Stimulated activated CD4-positive, alpha-beta T cell treated with anti-CD3 and anti-CD28 coated beads, Interleukin-4, amount 100 ng/mL, for 48 hours (primary cell): Measurements from ENCODE around the gene RAI2.
A peak's percentile ranks its signal among the peaks of the same experiment; 100 is the strongest.

Experiments used
- DNase-seq, 2 donors: peaks; one replicate each; pipeline ENCODE4 v3.0.0-alpha.2; 2020; ENCODE audit warnings: low read depth in 2 of 2

The RAI2 gene

DNA sequence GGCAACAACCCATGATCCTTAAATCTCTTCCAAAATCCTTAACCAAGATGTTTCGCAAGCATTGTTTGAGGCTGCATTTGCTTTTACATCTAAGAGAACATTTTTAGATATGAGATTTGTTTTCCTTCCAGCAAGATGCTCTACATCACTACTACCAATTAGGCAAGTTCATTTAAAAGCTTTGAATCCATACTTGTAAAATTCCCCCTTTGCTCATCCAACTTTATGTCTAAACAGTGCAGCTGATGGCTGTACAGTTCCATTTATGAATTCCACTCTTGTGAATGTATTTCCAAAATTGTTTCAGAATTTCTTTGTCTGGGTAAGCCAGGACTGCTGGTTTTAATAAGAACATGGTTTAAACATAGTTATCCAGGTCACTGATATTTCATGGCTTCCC is 31.5 kb downstream of the RAI2 start:
- no peak for DNase-seq

DNA sequence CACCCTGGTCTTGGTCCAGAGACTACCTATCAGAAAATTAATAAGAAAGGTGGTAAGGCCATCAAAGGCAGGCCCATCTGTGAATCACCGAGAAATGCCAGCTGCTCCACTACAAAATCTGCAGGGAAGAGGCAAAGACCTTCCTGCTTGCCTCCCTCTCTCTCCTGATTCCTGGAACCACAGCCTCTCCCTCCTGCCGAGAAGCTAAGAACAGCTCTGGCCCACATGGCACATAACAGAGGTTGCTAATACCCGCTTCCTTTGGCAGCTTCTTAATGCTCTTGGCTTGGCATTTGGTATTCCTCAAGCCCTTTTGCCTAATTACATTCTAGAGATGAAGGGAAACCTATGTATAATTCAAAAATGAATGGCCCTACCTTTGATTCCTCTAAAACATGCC is 32.9 kb downstream of the RAI2 start:
- DNase-seq: no peak

DNA sequence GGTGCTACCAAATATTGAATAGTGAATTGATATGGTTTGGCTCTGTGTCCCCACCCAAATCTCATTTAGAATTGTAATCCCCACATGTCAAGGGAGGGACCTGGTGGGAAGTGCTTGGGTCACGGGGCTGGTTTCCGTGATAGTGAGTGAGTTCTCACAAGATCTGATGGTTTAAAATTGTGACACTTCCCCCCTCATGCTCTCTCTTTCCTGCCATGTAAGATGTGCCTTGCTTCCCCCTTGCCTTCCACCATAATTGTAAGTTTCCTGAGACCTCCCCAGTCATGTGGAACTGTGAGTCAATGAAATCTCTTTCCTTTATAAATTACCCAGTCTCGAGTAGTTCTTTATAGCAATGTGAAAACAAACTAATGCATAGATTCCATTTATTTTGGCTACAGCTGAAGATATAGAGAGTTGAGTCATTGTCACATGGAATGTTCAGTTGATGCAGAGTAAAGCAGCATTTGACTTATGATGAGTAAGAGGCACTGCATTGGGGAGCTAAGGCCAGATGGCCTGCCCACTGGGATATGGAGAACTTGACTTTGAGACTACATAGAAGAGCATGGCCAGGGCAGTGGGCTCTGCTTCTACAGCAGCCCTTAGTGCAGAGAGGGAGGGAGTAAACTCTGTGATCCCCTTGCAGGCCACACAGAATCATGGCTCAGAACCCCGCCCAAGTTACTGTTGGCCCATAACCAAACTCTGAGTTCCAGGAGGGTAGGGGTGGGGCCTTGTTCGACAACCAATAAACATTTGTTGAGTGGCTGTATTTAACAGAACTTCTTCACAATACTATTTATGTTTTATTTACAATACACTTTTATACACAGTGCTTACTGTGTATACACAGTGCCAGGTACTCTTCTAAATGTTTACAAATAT is 34.2 kb downstream of the RAI2 start:
- DNase-seq: no peak

DNA sequence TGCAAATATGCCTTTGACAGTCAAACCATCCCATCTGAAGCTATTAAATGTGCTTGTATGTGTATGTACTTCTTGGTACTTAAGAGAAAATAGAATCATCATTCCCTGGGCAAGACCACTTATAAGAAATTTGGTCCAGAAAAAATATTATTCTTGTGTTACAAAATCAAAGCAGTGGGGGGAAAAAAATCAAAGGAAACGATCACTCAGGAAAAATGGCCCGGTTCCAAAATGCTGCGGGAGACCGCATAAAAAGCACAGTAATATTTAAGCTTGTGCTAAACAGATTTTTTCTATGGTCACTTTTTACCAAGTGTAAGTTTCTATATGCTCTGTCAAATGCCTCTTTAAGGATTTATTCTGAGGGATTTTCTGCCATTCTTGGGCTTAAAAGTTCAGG is 36.1 kb downstream of the RAI2 start:
- no peak for DNase-seq

DNA sequence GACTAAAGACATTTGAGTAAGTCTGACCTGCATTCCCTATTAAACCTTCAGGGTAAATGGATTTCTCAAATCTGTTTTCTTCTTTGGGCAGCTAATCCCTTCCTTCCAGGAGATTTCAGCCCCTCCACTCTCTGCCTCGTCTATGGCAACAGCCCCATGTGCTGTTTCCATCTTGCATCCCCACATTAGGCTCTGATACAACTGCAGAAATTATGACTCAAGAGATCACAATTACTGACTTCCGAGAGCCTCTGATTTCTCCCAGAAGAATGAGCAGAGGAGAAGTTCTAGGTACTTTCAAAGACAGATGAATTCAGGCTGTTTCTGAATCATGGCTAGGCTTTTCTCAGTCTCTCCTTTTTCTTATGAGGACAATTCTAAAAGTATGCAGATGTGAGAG is 38.7 kb downstream of the RAI2 start:
- no peak for DNase-seq

DNA sequence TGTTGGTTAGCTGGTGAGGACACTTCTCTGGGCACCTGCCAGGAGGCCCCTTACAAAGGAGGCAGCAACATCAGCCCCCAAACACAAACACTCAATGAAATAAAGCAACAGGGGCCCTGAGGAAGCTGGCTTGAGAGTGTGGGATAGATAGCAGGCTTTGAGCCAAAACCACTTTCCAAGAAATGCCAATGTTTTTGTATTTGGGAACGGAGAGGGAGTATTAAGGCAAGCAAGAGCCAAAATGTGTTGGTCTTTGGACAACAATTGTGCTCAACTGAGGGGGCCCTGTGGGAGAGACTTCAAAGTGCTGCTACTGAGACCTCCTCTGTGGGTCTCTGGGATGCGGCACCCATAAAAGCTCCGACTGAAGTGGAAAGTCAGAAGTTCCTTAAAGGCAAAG is 41.0 kb downstream of the RAI2 start:
- DNase-seq: no peak

DNA sequence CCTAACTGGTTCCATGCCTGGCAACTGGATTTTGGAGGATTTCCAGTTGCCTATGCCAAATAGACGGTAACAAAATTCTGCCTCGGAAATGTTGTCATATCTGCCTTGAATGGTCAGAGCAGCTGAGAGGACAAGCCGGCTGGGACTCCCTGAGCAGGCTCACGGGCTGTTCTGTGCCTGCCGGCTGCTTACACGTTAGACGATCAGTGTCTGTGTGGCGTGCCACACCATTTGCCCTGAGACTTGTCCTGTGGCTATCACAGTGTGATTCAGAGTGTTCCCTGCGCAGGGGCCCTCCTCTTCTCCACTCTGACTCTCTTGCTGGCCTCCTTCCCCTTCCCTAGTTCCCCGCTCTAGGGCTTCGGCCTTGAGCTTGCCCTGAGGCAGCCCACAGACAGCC is 42.4 kb downstream of the RAI2 start:
- DNase-seq: no peak

DNA sequence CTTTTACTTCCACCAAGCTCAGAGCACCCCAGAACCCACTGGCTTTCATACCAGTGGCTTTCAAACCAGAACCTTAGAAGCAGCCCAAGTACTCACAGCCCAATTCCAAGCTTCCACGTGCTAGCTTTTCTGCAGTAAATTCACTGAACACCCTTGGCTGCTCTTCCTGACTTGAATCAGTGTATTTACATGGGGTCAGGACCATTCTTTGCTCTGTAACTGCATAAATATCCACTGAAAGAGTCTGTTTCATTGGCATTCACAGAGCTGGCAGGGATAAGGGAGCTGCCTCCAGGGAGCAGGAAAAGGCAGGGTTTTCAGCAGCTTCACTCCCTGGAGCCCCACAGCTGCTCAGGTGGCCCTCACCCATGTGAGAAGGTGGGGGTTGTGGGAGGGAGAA is 43.8 kb downstream of the RAI2 start:
- no peak for DNase-seq

DNA sequence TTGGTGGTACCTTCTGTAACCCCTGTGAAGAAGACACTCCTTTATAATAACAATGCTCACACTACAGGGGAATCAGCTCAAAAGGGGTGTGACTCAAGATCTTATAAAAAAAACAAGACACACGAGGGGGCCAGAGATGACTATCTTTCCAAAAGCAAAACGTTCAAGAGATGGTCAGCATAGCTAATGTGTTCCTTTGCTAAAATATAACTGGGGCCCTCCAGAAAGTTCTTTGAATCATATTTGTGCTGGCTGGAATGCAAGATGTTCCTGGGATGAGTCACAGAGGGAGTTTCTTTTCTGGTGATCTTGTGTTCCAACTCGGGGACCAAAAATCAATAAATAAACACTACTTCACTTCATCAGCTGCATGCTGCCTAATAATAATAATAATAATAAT is 46.5 kb downstream of the RAI2 start:
- no peak for DNase-seq

DNA sequence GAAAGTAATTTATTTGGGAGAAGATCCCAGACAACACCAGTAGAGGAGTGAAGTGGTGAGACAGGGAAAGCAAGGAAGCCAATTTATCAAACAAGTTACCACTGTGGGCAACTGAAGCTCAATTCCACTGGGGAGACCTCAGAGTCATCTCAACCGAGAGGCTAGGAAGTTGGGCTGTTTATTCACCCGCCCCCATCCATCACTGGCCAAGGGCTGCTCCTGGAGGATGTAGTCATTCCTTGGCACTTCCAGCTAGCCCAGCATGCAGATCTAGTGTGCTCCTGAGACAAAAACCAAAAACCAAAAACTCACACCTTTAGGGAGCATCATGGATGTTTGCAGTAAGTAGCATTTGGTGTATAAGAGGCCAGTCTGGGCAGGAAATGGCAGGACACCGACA is 47.0 kb downstream of the RAI2 start:
- no peak for DNase-seq

DNA sequence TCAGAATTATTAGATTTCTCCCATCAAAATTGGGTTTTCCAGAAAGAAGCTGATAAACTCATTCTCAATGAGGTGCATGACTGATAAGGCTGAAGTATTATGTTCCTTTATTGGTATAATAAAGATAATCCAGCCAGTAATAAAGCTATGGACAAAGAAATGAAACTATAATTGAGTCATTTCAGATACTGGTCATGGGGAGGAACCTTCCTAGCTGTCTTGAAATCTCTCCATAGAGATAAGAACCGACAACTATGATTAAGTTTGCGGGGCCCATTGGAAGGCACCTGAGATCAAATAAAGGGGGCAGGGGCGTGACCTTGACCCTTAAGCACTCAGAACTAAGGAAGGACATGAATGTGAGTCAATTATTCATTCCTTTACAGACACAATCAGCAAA is 47.8 kb downstream of the RAI2 start:
- DNase-seq: no peak

DNA sequence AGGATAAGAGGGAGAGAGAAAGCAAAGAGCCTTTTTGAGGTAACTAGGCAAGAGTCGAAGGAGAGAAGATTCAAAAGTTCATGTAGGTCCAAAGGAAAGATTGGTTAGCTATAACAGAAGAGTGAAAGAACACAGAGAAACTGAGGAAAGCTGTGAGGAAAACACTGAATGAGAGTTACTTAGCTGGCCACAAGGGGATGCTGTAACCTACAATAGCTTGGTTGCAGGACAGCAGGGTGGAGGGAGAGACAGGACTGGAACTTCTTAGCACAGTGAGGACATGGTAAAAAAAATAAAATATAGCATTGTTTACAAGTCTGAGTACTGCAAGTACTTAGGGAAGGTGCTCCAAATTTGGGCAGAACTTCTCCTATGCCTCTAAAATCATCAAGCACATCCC is 48.3 kb downstream of the RAI2 start:
- no peak for DNase-seq

DNA sequence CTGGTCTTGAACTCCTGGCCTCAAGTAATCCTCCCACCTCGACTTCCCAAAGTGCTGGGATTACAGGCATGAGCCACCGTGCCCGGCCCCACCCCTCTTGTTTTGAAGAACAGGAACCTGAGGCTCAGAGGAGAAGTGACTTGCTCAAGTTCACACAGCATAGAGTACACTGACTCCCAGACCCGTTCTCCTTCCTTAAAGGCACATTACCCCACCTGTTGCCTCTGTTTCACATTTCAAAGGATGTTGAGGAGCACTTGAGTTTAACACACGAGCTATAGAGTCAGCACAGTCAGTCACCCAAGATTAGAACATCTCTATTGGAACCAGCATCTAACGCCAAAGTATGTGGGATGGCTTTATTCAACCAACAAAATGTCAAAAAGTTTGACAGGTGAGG is 51.1 kb downstream of the RAI2 start:
- DNase-seq: no peak

DNA sequence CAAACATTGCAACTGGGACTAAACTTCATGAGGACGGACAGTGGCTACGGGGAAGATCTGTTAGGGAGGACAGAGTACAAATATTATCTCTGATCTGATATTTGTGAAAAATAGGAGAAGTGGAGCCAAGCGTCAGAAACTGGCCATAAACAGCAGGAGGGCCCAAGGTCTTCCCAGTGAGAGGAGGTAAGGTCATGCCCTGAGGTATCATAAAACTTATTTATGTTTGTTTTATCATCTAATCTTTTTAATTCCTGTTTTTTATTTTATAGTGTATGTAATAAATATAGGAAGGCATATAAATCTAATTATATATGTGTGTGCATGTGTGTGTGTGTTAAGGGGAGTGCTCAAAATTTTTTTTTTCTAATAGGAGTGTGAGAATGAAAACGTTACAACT is 51.8 kb downstream of the RAI2 start:
- DNase-seq: no peak

DNA sequence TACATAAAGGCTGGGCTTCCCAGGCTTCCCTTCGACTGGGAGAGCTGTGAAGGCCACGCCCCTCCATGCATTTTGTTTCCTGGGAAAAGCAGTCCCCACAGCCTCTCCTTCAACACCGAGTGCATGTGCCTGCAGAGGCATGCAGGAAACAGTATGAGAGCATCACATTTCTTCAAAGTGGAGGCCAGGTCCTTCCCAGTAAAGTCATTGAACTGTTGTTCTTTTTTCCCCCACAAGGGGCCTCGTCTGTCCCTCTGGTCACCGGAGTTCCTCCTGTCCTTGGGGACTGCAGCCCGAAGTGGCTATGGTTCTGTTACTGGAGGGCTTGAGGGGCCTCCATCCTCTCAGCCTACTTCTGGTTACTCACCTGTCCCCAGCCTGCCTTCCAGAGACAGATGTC is 56.0 kb downstream of the RAI2 start:
- no peak for DNase-seq

DNA sequence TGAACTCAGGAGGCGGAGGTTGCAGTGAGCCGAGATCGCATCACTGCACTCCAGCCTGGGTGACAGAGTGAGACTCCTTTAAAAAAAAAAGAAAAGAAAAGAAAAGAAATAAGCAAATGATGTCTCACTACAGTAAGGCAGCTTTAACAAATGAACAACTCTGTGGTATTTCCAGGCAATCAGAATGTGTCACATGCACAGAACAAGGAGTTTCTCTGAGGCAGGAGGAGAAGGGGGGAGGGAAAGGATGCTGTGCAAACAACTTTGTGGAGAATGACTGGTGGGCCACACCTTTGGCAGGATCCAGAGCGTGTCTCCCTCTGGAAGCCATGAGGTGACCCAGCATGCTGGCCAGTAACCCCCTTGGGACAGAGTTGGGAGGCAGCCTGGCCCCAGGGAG is 57.6 kb downstream of the RAI2 start:
- DNase-seq: no peak

DNA sequence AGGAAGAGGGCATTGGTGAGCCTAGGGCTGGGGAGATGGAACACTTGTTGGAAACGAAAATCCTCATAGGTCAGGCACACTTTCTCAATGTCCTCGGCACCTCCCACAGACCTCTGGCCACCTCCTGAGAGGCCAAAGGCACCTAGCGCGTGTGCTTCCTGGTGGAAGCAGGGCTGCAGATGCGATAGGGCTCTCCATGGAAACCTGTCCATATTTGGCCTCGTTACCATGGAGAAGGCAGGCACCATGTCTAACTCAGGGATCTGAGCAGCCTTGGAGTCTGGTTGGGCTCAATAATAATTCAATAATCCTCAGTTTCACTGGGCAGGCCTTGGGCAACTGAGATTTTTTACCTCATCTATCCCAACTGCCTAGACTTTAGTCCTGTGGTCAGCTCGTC is 58.3 kb downstream of the RAI2 start:
- no peak for DNase-seq

DNA sequence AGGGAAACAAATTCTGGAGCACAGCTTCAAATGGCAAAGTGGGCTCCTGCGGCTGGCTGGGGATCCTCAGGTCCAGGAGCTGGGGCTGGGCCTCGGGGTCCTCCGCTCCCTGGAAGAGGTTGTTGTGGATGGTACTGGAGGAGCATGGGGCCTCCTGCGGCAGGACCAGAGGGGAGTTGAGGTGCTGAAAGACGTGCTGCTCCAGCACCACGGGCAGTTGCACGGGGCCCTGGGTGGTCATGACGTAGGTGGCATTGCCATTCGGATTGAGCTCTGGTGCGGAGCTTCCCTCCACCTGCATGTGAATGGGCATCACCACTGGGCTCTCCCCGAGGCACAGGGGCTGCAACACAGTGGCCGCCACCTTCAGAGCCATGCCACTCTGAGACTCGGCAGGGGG is 59.7 kb downstream of the RAI2 start:
- no peak for DNase-seq

DNA sequence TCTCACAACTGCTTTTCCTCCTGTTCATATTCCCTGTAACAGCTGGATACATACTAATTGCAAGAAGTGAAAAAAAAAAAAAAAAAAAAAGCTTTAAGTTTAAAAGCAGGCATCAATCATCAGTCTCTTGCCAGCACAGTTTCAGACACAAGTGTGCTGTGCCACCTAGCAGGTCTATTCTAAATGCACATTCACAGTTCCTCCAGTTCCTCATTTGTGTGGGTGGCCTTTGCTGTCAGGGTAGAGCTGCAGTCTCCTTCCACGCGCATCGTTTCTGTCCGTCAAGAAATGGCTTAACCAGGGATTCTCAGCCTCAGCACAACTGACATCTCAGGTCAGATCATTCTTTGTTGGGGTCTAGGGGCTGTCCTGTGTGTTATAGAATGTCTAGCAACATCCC is 62.2 kb downstream of the RAI2 start:
- no peak for DNase-seq

DNA sequence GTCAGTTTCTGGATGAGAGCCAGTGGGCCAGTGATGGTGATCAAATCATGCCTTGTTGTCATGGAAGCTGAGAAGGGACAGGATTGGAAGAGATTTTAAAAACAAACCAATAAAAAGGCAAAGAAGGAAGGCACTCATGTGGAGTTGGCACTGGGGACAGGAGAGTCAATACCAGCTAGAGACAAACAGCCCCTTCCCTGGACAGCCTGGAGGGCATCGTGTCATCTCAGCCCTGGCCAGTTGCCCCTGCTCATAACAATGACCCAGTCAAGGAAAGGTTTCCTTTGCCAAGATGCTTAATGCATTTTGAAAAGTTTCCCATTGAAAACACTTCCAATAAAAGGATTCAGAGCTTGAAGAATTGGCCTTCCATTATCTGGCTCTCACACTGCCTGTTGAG is 68.3 kb downstream of the RAI2 start:
- no peak for DNase-seq

DNA sequence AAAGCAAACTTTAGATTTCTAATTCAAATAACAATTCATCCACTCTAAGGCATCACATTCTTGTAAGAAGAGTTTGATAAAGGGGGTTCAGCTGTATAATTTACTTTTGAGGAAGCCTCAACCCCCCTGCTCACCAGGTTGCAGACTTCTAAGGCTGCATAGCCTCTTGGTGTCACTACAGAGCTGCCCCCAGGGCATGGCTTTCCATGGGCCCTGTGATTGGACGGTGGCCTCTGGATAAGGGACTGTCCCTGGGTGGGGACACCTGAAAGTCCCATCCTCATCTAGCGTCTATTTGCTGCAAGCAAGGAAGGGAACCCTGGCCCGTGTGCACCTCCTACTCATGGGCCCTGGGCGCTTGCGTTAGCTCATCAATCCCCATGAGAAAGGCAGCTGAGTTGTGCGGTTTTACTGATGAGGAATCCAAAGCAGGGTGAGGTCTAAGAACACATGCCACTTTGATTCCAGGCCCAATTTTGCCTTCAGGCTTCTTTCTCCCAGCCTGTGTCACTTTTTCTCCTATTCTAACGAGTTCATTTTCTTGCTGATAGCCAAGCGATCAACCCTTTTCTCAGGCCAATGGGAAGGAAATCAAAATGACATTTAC is 72.0 kb downstream of the RAI2 start:
- no peak for DNase-seq

DNA sequence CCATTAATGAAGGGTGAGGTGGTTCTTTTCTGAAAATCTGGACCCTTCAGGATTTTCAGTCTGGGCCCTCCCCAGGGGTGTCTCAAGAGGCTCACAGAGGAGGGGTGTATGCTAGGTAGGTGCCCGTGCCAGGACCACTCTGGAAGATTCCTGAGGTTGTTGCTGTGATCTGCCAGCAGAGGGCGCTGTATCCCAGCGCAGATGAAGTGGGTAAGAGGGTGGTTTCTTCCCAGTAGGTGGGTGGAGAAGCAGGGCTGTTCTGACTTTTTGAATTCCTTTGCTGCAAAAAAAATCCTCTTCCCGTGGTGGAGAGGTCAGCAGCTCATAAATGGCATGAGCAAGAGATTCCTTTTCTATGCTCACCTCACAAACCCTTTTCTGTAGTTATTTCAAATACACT is 72.7 kb downstream of the RAI2 start:
- peak in 1 of 2 donors; percentile 7 for DNase-seq

DNA sequence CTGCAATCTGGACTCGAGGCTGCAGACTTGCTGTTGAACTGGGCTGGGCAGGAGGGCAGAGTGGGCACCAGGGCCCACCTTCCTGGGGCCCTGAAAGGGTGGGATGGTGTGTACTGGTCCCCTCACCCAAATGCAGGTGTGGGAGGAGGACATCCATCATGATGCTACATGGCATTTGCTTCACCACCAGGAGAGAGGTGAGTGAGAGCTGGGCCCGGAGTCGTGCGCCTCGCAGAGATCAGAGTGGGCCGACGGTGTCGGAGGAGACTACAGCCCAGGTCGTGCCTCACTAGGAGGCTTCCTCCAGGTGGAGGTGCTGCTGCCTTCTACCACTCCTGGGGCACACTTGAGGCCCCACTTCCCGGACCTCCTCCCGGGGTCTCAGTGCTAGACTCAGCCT is 73.5 kb downstream of the RAI2 start:
- DNase-seq: no peak
